T-helper 1 cell (primary cell): ENCODE results near the gene ZNF385A.

Experiments used
- DNase-seq, 5 donors: peaks; one replicate each; pipeline ENCODE4 v3.0.0-alpha.2; 2012 to 2020

ZNF385A gene

DNA sequence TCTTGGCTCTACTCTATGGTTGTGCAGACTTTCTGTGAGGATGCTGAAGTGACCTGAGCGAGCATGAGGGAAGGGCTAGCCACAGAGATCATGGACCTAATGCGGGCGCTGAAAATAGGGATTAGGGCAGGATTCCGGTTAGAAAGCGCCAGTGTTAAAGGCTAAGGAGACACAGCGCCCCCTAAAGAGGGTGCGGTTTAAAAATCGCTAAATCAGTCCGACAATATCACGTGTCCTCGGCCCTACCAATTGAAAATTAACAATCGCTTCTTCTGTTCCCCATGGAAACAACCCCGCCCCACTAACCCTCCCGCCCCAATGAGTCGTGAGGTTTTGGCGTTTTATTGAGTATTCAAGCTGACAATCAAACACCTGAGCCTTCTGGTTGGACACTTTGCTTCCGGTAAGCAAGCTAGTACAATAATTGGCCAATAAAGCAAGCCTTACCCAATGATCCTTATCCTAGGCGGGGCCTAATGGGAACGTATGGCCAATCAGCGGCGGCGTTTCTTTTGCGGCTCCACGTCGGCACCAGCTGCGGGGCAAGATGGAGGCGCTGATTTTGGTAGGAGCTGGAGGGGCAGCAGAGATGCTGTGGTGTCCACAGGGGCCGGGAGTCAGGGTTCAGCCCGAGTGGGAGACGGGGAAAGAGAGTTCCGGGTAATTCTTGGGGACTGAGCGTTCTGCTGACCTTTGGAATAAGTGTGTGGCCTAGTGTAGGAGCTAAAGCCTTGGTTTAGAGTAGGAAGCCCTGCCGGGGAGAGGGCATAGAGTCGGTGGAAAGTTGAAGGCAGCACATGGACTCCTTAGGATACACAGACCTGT is 59.7 kb downstream of the ZNF385A start, which contains the start of gene COPZ1:
COPZ1 (plus strand) TSS at position 515 of the 825 bp plus-strand sequence; CDS start at position 548, 33 bp downstream.
- peak; percentile 82 to 99 (median 91) for DNase-seq

GRCh38 chr12:54321363-54321762 is 63.2 kb downstream of the ZNF385A start:
- DNase-seq = no peak
